ENCODE measurements around the gene PRPF40B.

Gene PRPF40B

GRCh38 chr12:49658276-49658675, 34.9 kb downstream of the PRPF40B start:
- DNase-seq (ENCODE audit: low spot score) (no peak), FAIRE-seq (no peak)

GRCh38 chr12:49659753-49660152, 36.4 kb downstream of the PRPF40B start:
- DNase-seq (ENCODE audit: low spot score), result no peak
- no peak for FAIRE-seq

GRCh38 chr12:49661191-49661590, 37.8 kb downstream of the PRPF40B start:
- FAIRE-seq, result no peak
- no peak for DNase-seq (ENCODE audit: low spot score)

- no peak for DNase-seq (ENCODE audit: low spot score)
- no peak for FAIRE-seq
Observed at GRCh38 chr12:49661746-49662145, 38.4 kb downstream of the PRPF40B start.

GRCh38 chr12:49662998-49663843, 39.9 kb downstream of the PRPF40B start:
- FAIRE-seq (no peak), DNase-seq (ENCODE audit: low spot score) (peak; percentile 61)

- DNase-seq (ENCODE audit: low spot score), result no peak
- FAIRE-seq, result no peak
Observed at GRCh38 chr12:49664167-49664566, 40.8 kb downstream of the PRPF40B start.

GRCh38 chr12:49664591-49665239, 41.4 kb downstream of the PRPF40B start:
- DNase-seq (ENCODE audit: low spot score), result no peak
- no peak for FAIRE-seq

- DNase-seq (ENCODE audit: low spot score) (no peak), FAIRE-seq (no peak)
Observed at GRCh38 chr12:49665384-49665783, 42.0 kb downstream of the PRPF40B start.

GRCh38 chr12:49666176-49666575, 42.8 kb downstream of the PRPF40B start:
- no peak for FAIRE-seq

GRCh38 chr12:49667325-49668090, 44.1 kb downstream of the PRPF40B start:
- DNase-seq (ENCODE audit: low spot score) (no peak), FAIRE-seq (no peak)

More at GRCh38 chr12:49666176-49666575, 42.8 kb downstream of the PRPF40B start:
- no peak for DNase-seq (ENCODE audit: low spot score)

- no peak for FAIRE-seq
- DNase-seq (ENCODE audit: low spot score), result no peak
Observed at GRCh38 chr12:49669796-49670195, 46.4 kb downstream of the PRPF40B start.

- FAIRE-seq, result no peak
Observed at GRCh38 chr12:49671031-49671765, 47.8 kb downstream of the PRPF40B start.

GRCh38 chr12:49672301-49673217, 49.2 kb downstream of the PRPF40B start:
- FAIRE-seq (no peak), DNase-seq (ENCODE audit: low spot score) (no peak)

More at GRCh38 chr12:49671031-49671765, 47.8 kb downstream of the PRPF40B start:
- DNase-seq (ENCODE audit: low spot score), result no peak

GRCh38 chr12:49673446-49674317, 50.3 kb downstream of the PRPF40B start:
- DNase-seq (ENCODE audit: low spot score), result no peak

GRCh38 chr12:49674318-49674981, 51.1 kb downstream of the PRPF40B start:
- FAIRE-seq (no peak), DNase-seq (ENCODE audit: low spot score) (no peak)

More at GRCh38 chr12:49673446-49674317, 50.3 kb downstream of the PRPF40B start:
- FAIRE-seq, result no peak

- FAIRE-seq (no peak), DNase-seq (ENCODE audit: low spot score) (no peak)
Observed at GRCh38 chr12:49675137-49675536, 51.8 kb downstream of the PRPF40B start.

- FAIRE-seq, result no peak
- DNase-seq (ENCODE audit: low spot score), result no peak
Observed at GRCh38 chr12:49678711-49679110, 55.4 kb downstream of the PRPF40B start.

- FAIRE-seq, result no peak
- DNase-seq (ENCODE audit: low spot score), result no peak
Observed at GRCh38 chr12:49680075-49680474, 56.7 kb downstream of the PRPF40B start.

All from RCC 7860 (cell line).